ENCODE measurements around the gene LTBR. TPM values are rescaled to one million over a fixed set of nuclear protein-coding genes. Genes with fewer than 3 reads are reported as not detected.
A peak's percentile ranks its signal among the peaks of the same experiment; 100 is the strongest.

Gene LTBR
- total and polyA plus RNA-seq, 2 experiments from 2014 or later: 0.65 to 4.1 TPM

- no peak overlapping the region for H3K4me3 ChIP-seq
- TF ChIP-seq CTCF (IDR thresholded peaks at IDR 0.05; ENCODE audit: low read depth, low read length): no peak
- no peaks in the 10 kb centered on the region for H3K4me1 ChIP-seq (ENCODE audit: low read depth)
- peak in 1 of 2 donors; percentile 54 for DNase-seq (ENCODE audit: low read depth in 1 of 2, low spot score in 1 of 2)
- H3K27me3 ChIP-seq: no peaks in the 10 kb centered on the region
- no peaks in the 10 kb centered on the region for H3K36me3 ChIP-seq
- no peaks in the 10 kb centered on the region for H3K9me3 ChIP-seq (ENCODE audit: low read depth)
- H3K27ac ChIP-seq: no peak overlapping the region
Observed at GRCh38 chr12:6416596-6416995, 32.6 kb downstream of the LTBR start.

DNA sequence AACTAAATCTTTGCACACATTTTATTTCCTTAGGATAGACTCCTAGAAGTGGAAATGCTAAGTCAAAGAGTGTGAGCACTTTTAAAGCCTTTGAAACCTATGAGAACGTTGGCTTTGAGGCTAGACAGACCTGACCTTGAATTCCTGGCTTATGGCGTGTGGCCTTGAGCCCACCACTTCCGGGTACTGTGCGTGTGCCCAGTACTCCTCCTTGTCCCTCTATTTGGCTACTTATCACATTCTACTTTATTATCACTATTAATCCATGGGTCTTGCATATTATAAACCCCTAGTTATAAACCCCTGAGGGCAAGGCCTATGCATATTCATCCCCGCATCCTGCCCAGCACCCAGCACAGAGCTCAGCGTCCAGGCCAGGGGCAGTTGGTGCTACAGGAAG lies 34.8 kb downstream of the LTBR start:
- H3K9me3 ChIP-seq (ENCODE audit: low read depth): no peaks in the 10 kb centered on the region
- DNase-seq (ENCODE audit: low read depth in 1 of 2, low spot score in 1 of 2): no peak
- H3K4me3 ChIP-seq: no peak overlapping the region
- H3K4me1 ChIP-seq (ENCODE audit: low read depth): no peaks in the 10 kb centered on the region
- no peaks in the 10 kb centered on the region for H3K36me3 ChIP-seq
- H3K27me3 ChIP-seq: no peaks in the 10 kb centered on the region
- TF ChIP-seq CTCF (IDR thresholded peaks at IDR 0.05; ENCODE audit: low read depth, low read length): no peak
- no peak overlapping the region for H3K27ac ChIP-seq

- no peaks in the 10 kb centered on the region for H3K9me3 ChIP-seq (ENCODE audit: low read depth)
- no peaks in the 10 kb centered on the region for H3K36me3 ChIP-seq
- no peaks in the 10 kb centered on the region for H3K27me3 ChIP-seq
- no peak for TF ChIP-seq CTCF (IDR thresholded peaks at IDR 0.05; ENCODE audit: low read depth, low read length)
- H3K27ac ChIP-seq: no peak overlapping the region
- no peaks in the 10 kb centered on the region for H3K4me1 ChIP-seq (ENCODE audit: low read depth)
- no peak for DNase-seq (ENCODE audit: low read depth in 1 of 2, low spot score in 1 of 2)
- no peak overlapping the region for H3K4me3 ChIP-seq
Observed at GRCh38 chr12:6420364-6420763, 36.4 kb downstream of the LTBR start.

DNA sequence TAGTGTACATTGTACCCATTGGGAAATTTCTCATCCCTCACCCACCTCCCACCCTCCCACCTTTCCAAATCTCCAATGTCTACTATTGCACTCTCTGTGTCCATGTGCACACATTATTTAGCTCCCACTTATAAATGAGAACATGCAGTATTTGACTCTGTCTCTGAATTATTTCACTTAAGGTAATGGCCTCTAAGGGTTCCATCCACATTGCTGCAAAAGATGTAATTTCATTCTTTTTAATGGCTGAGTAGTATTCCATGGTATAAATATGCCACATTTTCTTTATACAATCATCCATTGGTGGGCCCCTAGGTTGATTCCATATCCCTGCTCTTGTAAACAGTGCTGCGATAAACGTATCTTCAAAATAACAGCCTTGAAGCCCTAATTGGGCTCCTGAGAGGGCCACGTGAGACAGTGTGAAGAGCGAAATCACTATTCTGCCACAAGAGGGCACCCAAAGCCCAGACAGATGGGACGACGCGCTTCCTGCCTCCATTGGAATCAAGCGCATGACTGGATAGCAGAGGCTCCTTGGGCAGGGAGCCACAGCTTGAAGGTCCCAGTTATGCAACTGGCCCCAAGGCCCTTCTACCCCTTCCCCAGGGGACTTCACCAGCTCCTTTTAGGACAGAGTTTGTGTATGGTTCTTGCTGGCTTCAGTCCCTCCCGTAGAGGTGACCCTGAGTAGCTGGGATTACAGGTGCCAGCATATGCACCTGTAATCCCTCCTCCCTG lies 39.5 kb downstream of the LTBR start:
- TF ChIP-seq CTCF (IDR thresholded peaks at IDR 0.05; ENCODE audit: low read depth, low read length): peak; percentile 79
- Histone ChIP-seq H3K9me3 (ENCODE audit: low read depth) (no peaks in the 10 kb centered on the region), H3K27me3 (no peaks in the 10 kb centered on the region), H3K4me1 (ENCODE audit: low read depth) (no peaks in the 10 kb centered on the region), H3K36me3 (no peaks in the 10 kb centered on the region), H3K4me3 (no peak overlapping the region), H3K27ac (no peak overlapping the region)
- DNase-seq (ENCODE audit: low read depth in 1 of 2, low spot score in 1 of 2): peak; percentile 89 to 97

DNA sequence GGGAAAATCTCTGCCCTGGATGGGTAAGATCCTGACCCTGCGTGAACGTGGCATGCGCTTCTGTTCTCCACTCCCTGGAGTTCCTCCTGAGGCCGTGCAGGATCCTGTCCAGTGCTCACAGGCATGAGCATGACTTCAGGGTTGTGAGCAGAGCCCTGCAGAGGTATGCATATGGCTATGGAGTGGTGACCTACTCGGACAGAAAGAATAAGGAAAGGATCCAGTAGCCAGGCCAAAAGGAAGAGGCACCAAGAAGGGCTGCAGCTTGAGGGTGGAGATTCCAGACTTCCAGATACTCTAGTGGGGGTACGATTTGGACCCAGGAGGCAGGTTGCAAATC lies 40.0 kb downstream of the LTBR start:
- no peak for TF ChIP-seq CTCF (IDR thresholded peaks at IDR 0.05; ENCODE audit: low read depth, low read length)
- Histone ChIP-seq H3K27me3 (no peaks in the 10 kb centered on the region), H3K27ac (no peak overlapping the region), H3K36me3 (no peaks in the 10 kb centered on the region), H3K9me3 (ENCODE audit: low read depth) (no peaks in the 10 kb centered on the region), H3K4me3 (no peak overlapping the region), H3K4me1 (ENCODE audit: low read depth) (no peaks in the 10 kb centered on the region)
- DNase-seq (ENCODE audit: low read depth in 1 of 2, low spot score in 1 of 2): no peak

Data from cardiac muscle cell (in vitro differentiated cells and primary cell).